Mucosa of stomach (tissue), 1 donor: ENCODE measurements around the gene DUSP11.
"Not testable (repeated sequence)": the region's sequence is repeated elsewhere in the genome, so short reads cannot be mapped to it uniquely, and the experiment has no call there.

Experiments used
- H3K27me3 ChIP-seq: one replicate; pipeline ENCODE4 v1.7.0; 2013; ENCODE audit warnings: mild to moderate bottlenecking, low read length; ENCODE audit not compliant: control insufficient read depth, insufficient read depth
- H3K36me3 ChIP-seq: one replicate; pipeline ENCODE4 v1.7.0; 2013; ENCODE audit warnings: low read length; ENCODE audit not compliant: control insufficient read depth, insufficient read depth
- H3K4me1 ChIP-seq: one replicate; pipeline ENCODE4 v1.7.0; 2013; ENCODE audit warnings: mild to moderate bottlenecking, low read length; ENCODE audit not compliant: control insufficient read depth, insufficient read depth
- H3K4me3 ChIP-seq: one replicate; pipeline ENCODE4 v1.7.0; 2013; ENCODE audit warnings: low read length
- H3K9ac ChIP-seq: one replicate; pipeline ENCODE4 v1.7.0; 2013; ENCODE audit warnings: mild to moderate bottlenecking, low read length, moderate library complexity
- H3K9me3 ChIP-seq: one replicate; pipeline ENCODE4 v1.7.0; 2013; ENCODE audit warnings: mild to moderate bottlenecking, low read length, moderate library complexity; ENCODE audit not compliant: control insufficient read depth
- donor health status: Pancreatic carcinoma.

The DUSP11 gene

GRCh38 chr2:73736378-73736777, 43.5 kb downstream of the DUSP11 start:
- no peaks in the 10 kb centered on the region for H3K4me1 ChIP-seq
- no peaks in the 10 kb centered on the region for H3K36me3 ChIP-seq
- no peaks in the 10 kb centered on the region for H3K27me3 ChIP-seq
- peak overlapping the region; percentile 66 for H3K9ac ChIP-seq
- H3K4me3 ChIP-seq = peak overlapping the region; percentile 98
- no peaks in the 10 kb centered on the region for H3K9me3 ChIP-seq

DNA sequence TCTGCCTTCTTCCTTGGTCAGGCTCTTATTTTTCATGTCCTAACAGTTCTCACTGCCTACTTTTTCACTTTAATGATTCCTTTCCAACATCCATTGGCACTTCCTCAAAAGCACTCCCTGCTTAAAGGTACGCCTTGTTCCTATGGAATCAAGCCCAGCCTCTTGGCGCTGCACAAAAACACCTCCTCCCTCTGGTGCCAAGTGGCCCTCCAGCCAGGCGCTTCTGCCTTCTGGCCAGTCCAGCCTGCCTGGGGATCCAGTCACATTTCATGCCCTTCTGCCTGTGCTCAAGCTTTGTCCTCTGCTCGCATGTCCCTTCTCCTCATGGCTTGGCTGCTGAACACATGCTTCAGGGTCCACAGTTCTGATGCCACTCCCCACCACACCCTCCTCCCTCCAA, 49.1 kb downstream of the DUSP11 start:
- H3K4me3 ChIP-seq = no peak overlapping the region
- H3K4me1 ChIP-seq = no peaks in the 10 kb centered on the region
- H3K9ac ChIP-seq = no peak overlapping the region
- H3K9me3 ChIP-seq = no peaks in the 10 kb centered on the region
- no peaks in the 10 kb centered on the region for H3K27me3 ChIP-seq
- H3K36me3 ChIP-seq = no peaks in the 10 kb centered on the region

DNA sequence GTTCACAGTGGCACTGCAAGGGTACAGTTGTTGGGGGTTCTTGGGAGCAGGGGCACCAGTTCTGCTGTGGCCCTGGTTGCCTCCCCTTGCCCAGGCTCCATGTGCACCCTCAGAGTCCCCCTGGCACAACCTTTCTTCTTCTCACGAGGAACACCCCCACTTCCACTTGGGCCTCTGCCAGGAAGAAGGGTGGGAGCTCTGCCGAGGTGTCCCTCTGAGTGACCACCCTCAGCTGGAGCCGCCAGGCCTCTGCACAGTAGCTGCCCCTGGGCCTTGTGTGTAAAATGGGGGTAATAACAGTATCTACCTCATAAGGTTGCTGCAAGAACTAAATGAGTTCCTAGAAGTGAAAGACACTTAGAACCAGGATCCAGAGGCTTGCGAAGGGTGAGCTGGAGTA, 51.2 kb downstream of the DUSP11 start:
- no peaks in the 10 kb centered on the region for H3K36me3 ChIP-seq
- H3K4me1 ChIP-seq = no peaks in the 10 kb centered on the region
- H3K27me3 ChIP-seq = no peaks in the 10 kb centered on the region
- H3K9ac ChIP-seq = no peak overlapping the region
- no peaks in the 10 kb centered on the region for H3K9me3 ChIP-seq
- H3K4me3 ChIP-seq = no peak overlapping the region

GRCh38 chr2:73728043-73728442, 51.9 kb downstream of the DUSP11 start:
- H3K36me3 ChIP-seq = no peaks in the 10 kb centered on the region

DNA sequence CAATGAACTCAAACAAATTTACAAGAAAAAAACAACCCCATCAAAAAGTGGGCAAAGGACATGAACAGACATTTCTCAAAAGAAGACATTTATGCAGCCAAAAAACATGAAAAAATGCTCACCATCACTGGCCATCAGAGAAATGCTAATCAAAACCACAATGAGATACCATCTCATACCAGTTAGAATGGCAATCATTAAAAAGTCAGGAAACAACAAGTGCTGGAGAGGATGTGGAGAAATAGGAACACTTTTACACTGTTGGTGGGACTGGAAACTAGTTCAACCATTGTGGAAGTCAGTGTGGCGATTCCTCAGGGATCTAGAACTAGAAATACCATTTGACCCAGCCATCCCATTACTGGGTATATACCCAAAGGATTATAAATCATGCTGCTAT, 53.2 kb downstream of the DUSP11 start:
- not testable (repeated sequence) for H3K36me3 ChIP-seq, H3K4me1 ChIP-seq, H3K27me3 ChIP-seq

More at GRCh38 chr2:73728043-73728442, 51.9 kb downstream of the DUSP11 start:
- no peak overlapping the region for H3K9ac ChIP-seq
- no peak overlapping the region for H3K4me3 ChIP-seq
- no peaks in the 10 kb centered on the region for H3K4me1 ChIP-seq
- H3K9me3 ChIP-seq = no peaks in the 10 kb centered on the region
- no peaks in the 10 kb centered on the region for H3K27me3 ChIP-seq

DNA sequence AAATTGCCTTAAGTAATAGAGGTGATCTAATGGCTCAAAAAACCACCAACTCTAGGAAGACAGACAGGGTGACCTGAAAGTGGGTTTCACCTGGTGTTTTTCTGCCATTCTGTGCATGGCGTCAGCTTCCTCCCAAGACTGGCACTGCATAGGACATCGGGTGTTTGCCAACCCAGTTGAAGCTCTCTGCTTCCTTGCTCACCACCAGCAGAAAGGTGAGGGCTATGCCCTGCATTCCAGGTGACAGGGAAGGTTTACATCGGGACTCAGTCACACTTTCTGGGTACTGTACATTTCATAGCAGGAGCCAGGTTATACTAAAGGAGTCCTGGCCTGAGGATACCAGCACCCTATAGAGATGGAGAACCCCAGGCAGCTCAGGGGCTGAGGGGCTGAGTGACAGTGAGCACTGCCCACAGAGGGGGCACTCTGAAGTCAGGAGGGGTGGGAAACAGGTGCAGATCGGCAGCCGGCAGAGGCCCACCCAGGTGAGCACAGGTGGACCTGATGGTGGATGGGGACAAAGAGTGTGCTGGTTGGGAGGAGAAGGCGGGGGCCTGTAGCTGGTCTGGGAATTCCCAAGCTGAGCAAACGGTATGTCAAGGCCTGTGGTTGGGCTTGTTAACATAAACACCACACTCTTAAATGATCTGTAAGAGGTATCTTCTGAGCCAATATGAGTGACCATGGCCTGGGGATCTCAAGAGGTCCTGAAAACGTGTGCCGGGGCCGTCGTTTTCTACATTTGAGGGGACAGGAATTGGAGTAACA, 60.9 kb downstream of the DUSP11 start:
- no peaks in the 10 kb centered on the region for H3K27me3 ChIP-seq
- no peaks in the 10 kb centered on the region for H3K9me3 ChIP-seq
- H3K9ac ChIP-seq = no peak overlapping the region
- no peak overlapping the region for H3K4me3 ChIP-seq
- H3K36me3 ChIP-seq = no peaks in the 10 kb centered on the region
- peaks cover 7% of the 10 kb centered on the region for H3K4me1 ChIP-seq

More for the DNA sequence above, 53.2 kb downstream of the DUSP11 start:
- not testable (repeated sequence) for H3K4me3 ChIP-seq, H3K9ac ChIP-seq, H3K9me3 ChIP-seq

DNA sequence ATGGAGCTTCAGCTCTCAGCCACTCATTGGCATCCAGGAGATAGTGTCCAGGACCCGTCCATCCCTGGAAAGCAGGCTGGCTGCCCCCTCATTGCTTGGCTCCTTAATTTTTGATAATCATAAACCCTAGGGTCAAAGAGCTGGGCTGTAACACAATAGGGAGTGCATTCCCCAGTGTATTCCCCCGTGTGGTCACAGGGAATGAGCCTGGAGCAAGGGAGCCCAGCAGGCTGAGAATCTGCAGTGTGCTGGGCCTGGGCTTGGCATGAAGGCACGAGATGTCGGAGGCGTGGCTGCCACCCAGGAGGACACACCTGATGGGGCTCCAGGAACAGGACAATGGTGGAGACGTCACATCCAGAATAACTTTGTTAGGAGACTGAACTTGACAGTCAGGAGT, 61.5 kb downstream of the DUSP11 start:
- Histone ChIP-seq H3K4me1 (peaks cover 7% of the 10 kb centered on the region), H3K36me3 (no peaks in the 10 kb centered on the region), H3K9ac (no peak overlapping the region), H3K4me3 (no peak overlapping the region), H3K9me3 (no peaks in the 10 kb centered on the region), H3K27me3 (no peaks in the 10 kb centered on the region)

- not testable (repeated sequence) for H3K36me3 ChIP-seq, H3K4me1 ChIP-seq, H3K27me3 ChIP-seq, H3K9me3 ChIP-seq, H3K9ac ChIP-seq, H3K4me3 ChIP-seq
These were observed 62.2 kb downstream of the DUSP11 start for GRCh38 chr2:73717695-73718094.

GRCh38 chr2:73717251-73717606, 62.7 kb downstream of the DUSP11 start:
- H3K4me1 ChIP-seq = peaks cover 7% of the 10 kb centered on the region
- no peaks in the 10 kb centered on the region for H3K36me3 ChIP-seq
- H3K4me3 ChIP-seq = no peak overlapping the region
- H3K9ac ChIP-seq = no peak overlapping the region
- no peaks in the 10 kb centered on the region for H3K27me3 ChIP-seq
- no peaks in the 10 kb centered on the region for H3K9me3 ChIP-seq

DNA sequence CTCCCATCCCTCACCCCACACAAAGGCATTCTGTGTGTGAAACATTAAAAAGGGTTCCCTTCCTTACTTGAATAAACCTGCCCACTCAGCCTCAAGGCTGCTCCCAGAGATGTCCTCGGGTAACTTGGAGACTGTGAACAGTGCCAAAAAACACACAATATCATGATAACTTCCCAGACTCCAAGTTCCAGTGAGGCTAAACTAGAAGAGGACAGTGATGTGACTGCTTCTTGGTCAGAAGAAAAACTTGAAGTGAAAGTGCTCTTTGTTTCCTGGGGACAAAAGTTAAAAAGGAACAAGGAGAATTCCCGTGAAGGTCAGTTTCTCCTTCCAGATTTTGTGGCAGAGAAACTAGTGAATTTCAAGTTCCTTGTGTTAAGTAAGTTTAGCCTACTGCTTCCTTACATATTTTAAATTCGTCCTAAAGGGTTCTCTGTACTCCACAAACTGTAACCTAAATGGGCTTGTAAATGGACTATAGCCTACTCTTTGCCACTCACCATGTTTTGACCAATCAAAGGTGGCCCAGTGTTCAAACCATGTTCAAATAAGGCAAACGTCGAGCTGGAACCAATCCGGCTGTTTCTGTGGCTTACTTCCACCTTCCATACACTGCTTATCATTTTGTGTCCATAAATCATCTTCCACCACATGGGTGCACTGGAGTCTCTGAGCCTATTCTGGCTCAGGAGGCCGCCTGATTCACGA, 63.2 kb downstream of the DUSP11 start:
- peak overlapping the region; percentile 32 for H3K9ac ChIP-seq
- H3K9me3 ChIP-seq = no peaks in the 10 kb centered on the region
- H3K36me3 ChIP-seq = no peaks in the 10 kb centered on the region
- no peaks in the 10 kb centered on the region for H3K27me3 ChIP-seq
- H3K4me3 ChIP-seq = no peak overlapping the region
- H3K4me1 ChIP-seq = peaks cover 7% of the 10 kb centered on the region

DNA sequence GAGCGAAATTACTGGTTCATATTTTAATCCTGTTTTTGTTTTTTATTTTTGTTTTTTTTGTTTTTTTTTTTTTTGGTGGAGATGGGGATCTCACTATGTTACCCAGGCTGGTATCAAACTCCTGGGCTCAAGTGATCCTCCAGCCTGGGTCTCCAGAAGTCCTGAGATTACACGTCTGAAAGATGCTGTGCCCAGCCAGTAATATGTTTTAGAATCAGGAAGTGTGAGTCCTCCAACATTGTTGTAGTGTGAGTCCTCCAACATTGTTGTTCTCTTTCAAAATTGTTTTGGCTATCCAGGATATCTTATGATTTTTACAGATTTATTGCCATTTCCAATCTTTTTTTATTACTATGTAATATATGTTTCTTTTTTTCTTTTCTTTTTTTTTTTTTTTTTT, 65.8 kb downstream of the DUSP11 start:
- H3K9me3 ChIP-seq = no peaks in the 10 kb centered on the region
- no peaks in the 10 kb centered on the region for H3K27me3 ChIP-seq
- no peak overlapping the region for H3K9ac ChIP-seq
- no peaks in the 10 kb centered on the region for H3K36me3 ChIP-seq
- no peak overlapping the region for H3K4me3 ChIP-seq
- H3K4me1 ChIP-seq = peaks cover 7% of the 10 kb centered on the region
